ENCODE data around the gene CENPVL1. TPM values are rescaled to one million over a fixed set of nuclear protein-coding genes. Genes with fewer than 3 reads are reported as not detected.
"Not testable (repeated sequence)": the region's sequence is repeated elsewhere in the genome, so short reads cannot be mapped to it uniquely, and the experiment has no call there.

CENPVL1 gene
- polyA plus RNA-seq, 1 experiment, result not detected

DNA sequence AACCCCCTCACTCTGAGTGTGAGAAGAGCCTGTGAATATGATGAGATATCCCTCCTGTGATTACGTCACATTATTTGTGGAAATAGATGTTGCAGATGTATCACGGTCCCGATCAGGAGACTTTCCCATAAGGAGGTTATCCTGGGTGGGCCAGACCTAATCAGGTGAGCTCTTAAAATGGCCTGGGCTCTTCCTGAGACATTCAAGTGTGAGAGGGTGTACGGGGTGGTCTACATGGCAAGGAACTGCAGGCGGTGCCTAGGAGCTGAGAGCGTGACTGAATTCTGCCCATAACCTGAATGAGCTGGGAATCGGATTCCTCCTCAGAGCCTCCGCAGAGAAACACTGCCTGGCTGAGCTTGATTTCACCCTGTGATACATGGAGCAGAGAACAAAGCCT lies 12.9 kb upstream of the CENPVL1 start:
- CTCF ChIA-PET, result no interaction called here

GRCh38 chrX:51712943-51713647 lies 2.8 kb downstream of the CENPVL1 start:
- POLR2A ChIA-PET; DNase-seq (ENCODE audit: low read depth); H3K27me3 ChIP-seq (ENCODE audit: control insufficient read depth, insufficient read depth, low read length); CTCF ChIA-PET; H3K36me3 ChIP-seq (ENCODE audit: control insufficient read depth, insufficient read depth, low read length); H3K4me3 ChIP-seq (ENCODE audit: low read depth, low read length): not testable (repeated sequence)

More for the DNA sequence above, 12.9 kb upstream of the CENPVL1 start:
- no peaks in the 10 kb centered on the region for H3K36me3 ChIP-seq (ENCODE audit: control insufficient read depth, insufficient read depth, low read length)
- H3K27me3 ChIP-seq (ENCODE audit: control insufficient read depth, insufficient read depth, low read length), result no peaks in the 10 kb centered on the region
- DNase-seq (ENCODE audit: low read depth), result no peak
- no peak for TF ChIP-seq CTCF (IDR thresholded peaks at IDR 0.05; ENCODE audit: insufficient read depth, low read depth, low read length)
- no peak overlapping the region for H3K4me3 ChIP-seq (ENCODE audit: low read depth, low read length)
- POLR2A ChIA-PET, result no interaction called here

DNA sequence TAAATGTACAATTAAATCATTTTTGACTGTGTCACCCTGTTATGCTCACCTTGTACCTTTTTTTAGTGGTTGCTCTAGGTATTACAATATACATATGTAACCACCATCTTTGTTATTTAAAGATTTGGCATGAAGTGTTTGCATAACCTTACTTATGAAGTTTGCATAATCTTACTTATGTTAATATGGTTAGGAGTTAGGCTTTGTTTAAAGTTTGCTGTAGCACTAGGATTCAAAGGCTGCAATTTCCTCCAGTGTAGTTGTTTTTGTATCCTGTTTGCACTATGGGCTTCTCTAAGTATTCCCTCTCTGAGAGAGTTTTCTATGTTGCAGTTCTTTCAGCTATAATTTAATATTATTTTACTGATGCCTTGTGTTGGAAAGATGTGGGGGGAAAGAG lies 17.9 kb downstream of the CENPVL1 start:
- H3K36me3 ChIP-seq (ENCODE audit: control insufficient read depth, insufficient read depth, low read length), result no peaks in the 10 kb centered on the region
- ChIA-PET CTCF (no interaction called here), POLR2A (no interaction called here)
- H3K27me3 ChIP-seq (ENCODE audit: control insufficient read depth, insufficient read depth, low read length), result no peaks in the 10 kb centered on the region
- TF ChIP-seq CTCF (IDR thresholded peaks at IDR 0.05; ENCODE audit: insufficient read depth, low read depth, low read length), result no peak
- no peak for DNase-seq (ENCODE audit: low read depth)
- H3K4me3 ChIP-seq (ENCODE audit: low read depth, low read length), result no peak overlapping the region

DNA sequence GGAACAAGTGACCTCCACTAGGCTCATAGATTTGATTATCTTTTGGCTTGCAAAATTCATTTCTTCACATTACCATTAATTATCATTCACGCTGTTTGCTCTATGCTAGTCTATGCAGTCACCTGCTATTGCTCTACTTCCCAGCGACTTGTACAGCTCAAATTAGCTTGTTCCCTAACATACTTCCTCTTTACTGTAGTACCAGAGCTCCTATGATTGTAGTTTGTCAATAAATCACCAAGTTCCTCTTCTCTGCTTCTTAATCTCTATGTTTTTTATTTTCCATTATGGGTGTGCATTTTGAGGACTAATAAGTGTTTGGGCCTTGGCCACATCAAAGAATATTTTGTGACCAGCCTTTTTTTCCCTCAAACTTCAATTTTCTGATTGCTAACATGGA lies 26.8 kb downstream of the CENPVL1 start:
- no peak for DNase-seq (ENCODE audit: low read depth)
- POLR2A ChIA-PET, result no interaction called here
- TF ChIP-seq CTCF (IDR thresholded peaks at IDR 0.05; ENCODE audit: insufficient read depth, low read depth, low read length), result no peak
- no peaks in the 10 kb centered on the region for H3K36me3 ChIP-seq (ENCODE audit: control insufficient read depth, insufficient read depth, low read length)
- CTCF ChIA-PET, result no interaction called here
- H3K4me3 ChIP-seq (ENCODE audit: low read depth, low read length), result no peak overlapping the region
- no peaks in the 10 kb centered on the region; the same call in 1 of the 2 replicates for H3K27me3 ChIP-seq (ENCODE audit: control insufficient read depth, insufficient read depth, low read length)

GRCh38 chrX:51742586-51742985 lies 32.3 kb downstream of the CENPVL1 start:
- TF ChIP-seq CTCF (IDR thresholded peaks at IDR 0.05; ENCODE audit: insufficient read depth, low read depth, low read length), result no peak
- CTCF ChIA-PET, result no interaction called here
- no peak for DNase-seq (ENCODE audit: low read depth)
- Histone ChIP-seq H3K4me3 (ENCODE audit: low read depth, low read length) (no peak overlapping the region), H3K27me3 (ENCODE audit: control insufficient read depth, insufficient read depth, low read length) (no peaks in the 10 kb centered on the region; the same call in 1 of the 2 replicates), H3K36me3 (ENCODE audit: control insufficient read depth, insufficient read depth, low read length) (no peaks in the 10 kb centered on the region)
- POLR2A ChIA-PET, result no interaction called here

Measured in BJ (cell line).